ENCODE results near the gene CITED1.

DNA sequence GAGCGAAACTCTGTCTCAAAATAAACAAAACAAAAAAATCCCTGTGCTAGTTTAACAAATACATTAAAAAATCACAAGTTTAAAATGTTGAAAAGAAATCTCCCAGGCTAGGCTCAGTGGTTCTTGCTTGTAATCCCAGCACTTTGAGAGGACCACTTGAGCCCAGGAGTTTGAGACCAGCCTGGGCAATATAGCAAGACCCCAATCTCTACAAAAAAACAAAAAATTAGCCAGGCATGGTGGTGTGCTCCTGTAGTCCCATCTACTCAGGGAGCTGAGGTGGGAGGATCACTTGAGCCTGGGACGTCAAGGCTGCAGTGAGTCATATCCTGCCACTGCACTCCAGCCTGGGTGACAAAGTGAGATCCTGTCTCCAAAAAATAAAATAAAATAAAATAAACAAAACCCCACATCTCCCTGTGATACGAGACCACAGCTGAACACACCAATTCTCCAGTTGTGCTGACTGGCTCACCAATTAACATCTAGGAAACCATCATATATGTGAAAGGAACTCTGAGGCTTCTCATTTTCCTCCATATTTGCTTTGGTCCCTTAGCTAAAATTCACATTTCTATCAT, 36.0 kb downstream of the CITED1 start:
- TF ChIP-seq, protein P1, sequence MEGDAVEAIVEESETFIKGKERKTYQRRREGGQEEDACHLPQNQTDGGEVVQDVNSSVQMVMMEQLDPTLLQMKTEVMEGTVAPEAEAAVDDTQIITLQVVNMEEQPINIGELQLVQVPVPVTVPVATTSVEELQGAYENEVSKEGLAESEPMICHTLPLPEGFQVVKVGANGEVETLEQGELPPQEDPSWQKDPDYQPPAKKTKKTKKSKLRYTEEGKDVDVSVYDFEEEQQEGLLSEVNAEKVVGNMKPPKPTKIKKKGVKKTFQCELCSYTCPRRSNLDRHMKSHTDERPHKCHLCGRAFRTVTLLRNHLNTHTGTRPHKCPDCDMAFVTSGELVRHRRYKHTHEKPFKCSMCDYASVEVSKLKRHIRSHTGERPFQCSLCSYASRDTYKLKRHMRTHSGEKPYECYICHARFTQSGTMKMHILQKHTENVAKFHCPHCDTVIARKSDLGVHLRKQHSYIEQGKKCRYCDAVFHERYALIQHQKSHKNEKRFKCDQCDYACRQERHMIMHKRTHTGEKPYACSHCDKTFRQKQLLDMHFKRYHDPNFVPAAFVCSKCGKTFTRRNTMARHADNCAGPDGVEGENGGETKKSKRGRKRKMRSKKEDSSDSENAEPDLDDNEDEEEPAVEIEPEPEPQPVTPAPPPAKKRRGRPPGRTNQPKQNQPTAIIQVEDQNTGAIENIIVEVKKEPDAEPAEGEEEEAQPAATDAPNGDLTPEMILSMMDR (conservative IDR thresholded peaks at IDR 0.05 in 1 of 2, IDR thresholded peaks at IDR 0.05 in 1 of 2; ENCODE audit: extremely low read depth in 1 of 2, insufficient read depth in 1 of 2, low read depth in 1 of 2, low read length in 2 of 2): no peak
- TF ChIP-seq EZH2 (IDR thresholded peaks at IDR 0.05; ENCODE audit: borderline replicate concordance, low read length): no peak
